Astrocyte (in vitro differentiated cells and primary cell): ENCODE measurements around the gene IL19.

Experiments used
- EZH2 ChIP-seq: IDR thresholded peaks from 2 replicates; pipeline ENCODE4 v1.6.1; 2012; ENCODE audit warnings: mild to moderate bottlenecking, low read length, inconsistent platforms; ENCODE audit not compliant: insufficient read depth
- TF ChIP-seq, protein P1 (sequence below): IDR thresholded peaks from 2 replicates; pipeline ENCODE4 v1.5.1; 2011; ENCODE audit warnings: low read depth, mild to moderate bottlenecking, inconsistent platforms, low read length, moderate library complexity; ENCODE audit not compliant: insufficient read depth

DNA sequence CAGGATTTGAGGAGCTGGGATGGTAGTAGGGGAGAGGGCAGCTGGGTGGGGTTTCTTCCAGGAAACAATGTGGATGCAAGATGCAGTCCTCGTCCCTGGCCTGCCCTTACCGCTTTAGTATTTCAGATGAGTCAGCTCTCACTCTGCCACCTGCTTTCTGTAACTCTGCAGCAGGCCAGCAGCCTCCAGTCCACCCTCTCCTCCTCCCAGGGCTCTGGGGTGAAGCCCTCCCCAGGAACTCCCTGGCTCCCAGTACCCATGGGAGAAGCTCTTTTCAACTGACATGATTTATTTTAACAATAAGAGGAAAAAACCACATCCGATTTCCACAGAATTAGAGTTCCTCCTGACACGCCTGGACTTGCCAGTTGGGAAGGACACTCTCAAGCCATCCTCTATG is 55.8 kb downstream of the IL19 start:
- TF ChIP-seq, protein P1, sequence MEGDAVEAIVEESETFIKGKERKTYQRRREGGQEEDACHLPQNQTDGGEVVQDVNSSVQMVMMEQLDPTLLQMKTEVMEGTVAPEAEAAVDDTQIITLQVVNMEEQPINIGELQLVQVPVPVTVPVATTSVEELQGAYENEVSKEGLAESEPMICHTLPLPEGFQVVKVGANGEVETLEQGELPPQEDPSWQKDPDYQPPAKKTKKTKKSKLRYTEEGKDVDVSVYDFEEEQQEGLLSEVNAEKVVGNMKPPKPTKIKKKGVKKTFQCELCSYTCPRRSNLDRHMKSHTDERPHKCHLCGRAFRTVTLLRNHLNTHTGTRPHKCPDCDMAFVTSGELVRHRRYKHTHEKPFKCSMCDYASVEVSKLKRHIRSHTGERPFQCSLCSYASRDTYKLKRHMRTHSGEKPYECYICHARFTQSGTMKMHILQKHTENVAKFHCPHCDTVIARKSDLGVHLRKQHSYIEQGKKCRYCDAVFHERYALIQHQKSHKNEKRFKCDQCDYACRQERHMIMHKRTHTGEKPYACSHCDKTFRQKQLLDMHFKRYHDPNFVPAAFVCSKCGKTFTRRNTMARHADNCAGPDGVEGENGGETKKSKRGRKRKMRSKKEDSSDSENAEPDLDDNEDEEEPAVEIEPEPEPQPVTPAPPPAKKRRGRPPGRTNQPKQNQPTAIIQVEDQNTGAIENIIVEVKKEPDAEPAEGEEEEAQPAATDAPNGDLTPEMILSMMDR, result no peak
- no peak for TF ChIP-seq EZH2
